Central memory CD4-positive, alpha-beta T cell (primary cell): ENCODE measurements around the gene USP20.

Source experiments
- DNase-seq: peaks from one replicate; pipeline ENCODE4 v3.0.0; 2022

The USP20 gene

GRCh38 chr9:129858167-129858962, 23.1 kb downstream of the USP20 start:
- no peak for DNase-seq

- DNase-seq: no peak
These were observed 25.6 kb downstream of the USP20 start for GRCh38 chr9:129860653-129861446.

GRCh38 chr9:129861447-129861827, 26.2 kb downstream of the USP20 start:
- no peak for DNase-seq

- DNase-seq: peak; percentile 77
These were observed 27.9 kb downstream of the USP20 start for GRCh38 chr9:129863059-129863690.

- no peak for DNase-seq
These were observed 29.9 kb downstream of the USP20 start for GRCh38 chr9:129864991-129865647.

GRCh38 chr9:129865668-129866320, 30.5 kb downstream of the USP20 start:
- DNase-seq: no peak

GRCh38 chr9:129866394-129867135, 31.3 kb downstream of the USP20 start:
- DNase-seq: peak; percentile 73

- DNase-seq: no peak
These were observed 32.1 kb downstream of the USP20 start for GRCh38 chr9:129867136-129868022.

- no peak for DNase-seq
These were observed 33.0 kb downstream of the USP20 start for GRCh38 chr9:129868023-129868871.

GRCh38 chr9:129868872-129869486, 33.7 kb downstream of the USP20 start:
- DNase-seq: peak; percentile 97

- no peak for DNase-seq
These were observed 34.6 kb downstream of the USP20 start for GRCh38 chr9:129869585-129870501.

- DNase-seq: no peak
These were observed 35.8 kb downstream of the USP20 start for GRCh38 chr9:129871046-129871445.

- DNase-seq: no peak
These were observed 38.4 kb downstream of the USP20 start for GRCh38 chr9:129873563-129874190.

- no peak for DNase-seq
These were observed 39.2 kb downstream of the USP20 start for GRCh38 chr9:129874261-129875101.

- DNase-seq: no peak
These were observed 39.9 kb downstream of the USP20 start for GRCh38 chr9:129875181-129875611.

GRCh38 chr9:129875687-129876395, 40.6 kb downstream of the USP20 start:
- no peak for DNase-seq
